Trophoblast cell (in vitro differentiated cells and primary cell): ENCODE data around the gene ACSL5.
A peak's percentile ranks its signal among the peaks of the same experiment; 100 is the strongest.
"Not testable (repeated sequence)": the region's sequence is repeated elsewhere in the genome, so short reads cannot be mapped to it uniquely, and the experiment has no call there.

Experiments
- DNase-seq, 2 donors: peaks; one replicate each; pipeline ENCODE4 v3.0.0-alpha.2; 2016
- H2AFZ ChIP-seq: 2 replicates; pipeline ENCODE4 v1.6.1; 2013; ENCODE audit warnings: low read length, moderate library complexity, mild to moderate bottlenecking; ENCODE audit not compliant: insufficient read depth, poor library complexity
- H2AK5ac ChIP-seq: 2 replicates; pipeline ENCODE4 v1.6.1; 2013; ENCODE audit warnings: mild to moderate bottlenecking, low read length
- H2BK120ac ChIP-seq: 2 replicates; pipeline ENCODE4 v1.6.1; 2013; ENCODE audit warnings: low read length, mild to moderate bottlenecking, moderate library complexity; ENCODE audit not compliant: insufficient read depth, poor library complexity
- H2BK12ac ChIP-seq: 2 replicates; pipeline ENCODE4 v1.6.1; 2013; ENCODE audit warnings: mild to moderate bottlenecking, low read length, moderate library complexity
- H2BK5ac ChIP-seq: 2 replicates; pipeline ENCODE4 v1.6.1; 2013; ENCODE audit warnings: low read length, low read depth, moderate library complexity, mild to moderate bottlenecking; ENCODE audit not compliant: poor library complexity
- H3K14ac ChIP-seq: 2 replicates; pipeline ENCODE4 v1.6.1; 2013; ENCODE audit warnings: mild to moderate bottlenecking, low read length
- H3K18ac ChIP-seq: 2 replicates; pipeline ENCODE4 v1.6.1; 2013; ENCODE audit warnings: mild to moderate bottlenecking, low read length
- H3K23ac ChIP-seq: 2 replicates; pipeline ENCODE4 v1.6.1; 2013; ENCODE audit warnings: low read length
- H3K27ac ChIP-seq: 2 replicates; pipeline ENCODE4 v1.5.1; 2013; ENCODE audit warnings: low read depth, mild to moderate bottlenecking, inconsistent platforms, low read length, moderate library complexity
- H3K27me3 ChIP-seq: 2 replicates; pipeline ENCODE4 v1.6.1; 2013; ENCODE audit warnings: inconsistent platforms, mild to moderate bottlenecking, low read length, moderate library complexity; ENCODE audit not compliant: insufficient read depth
- H3K36me3 ChIP-seq, 2 experiments: 1 replicate in 1 of 2; 2 replicates in 1 of 2; pipeline ENCODE4 v1.6.1; 2013; ENCODE audit warnings: low read length in 2 of 2, mild to moderate bottlenecking in 2 of 2, moderate library complexity in 1 of 2; ENCODE audit not compliant: insufficient read depth in 2 of 2, control insufficient read depth in 1 of 2
- H3K4ac ChIP-seq: 2 replicates; pipeline ENCODE4 v1.6.1; 2013; ENCODE audit warnings: low read depth, mild to moderate bottlenecking, low read length, moderate library complexity
- H3K4me1 ChIP-seq, 2 experiments: 1 replicate in 1 of 2; 2 replicates in 1 of 2; pipeline ENCODE4 v1.6.1; 2013; ENCODE audit warnings: low read length in 2 of 2, mild to moderate bottlenecking in 2 of 2, moderate library complexity in 1 of 2; ENCODE audit not compliant: insufficient read depth in 2 of 2, control insufficient read depth in 1 of 2
- H3K4me2 ChIP-seq: 2 replicates; pipeline ENCODE4 v1.6.1; 2013; ENCODE audit warnings: inconsistent platforms, mild to moderate bottlenecking, low read length, moderate library complexity
- H3K4me3 ChIP-seq: 2 replicates; pipeline ENCODE4 v1.5.1; 2013; ENCODE audit warnings: mild to moderate bottlenecking, low read depth, low read length, inconsistent platforms
- H3K79me1 ChIP-seq: one replicate; pipeline ENCODE4 v1.6.1; 2013; ENCODE audit warnings: low read length
- H3K79me2 ChIP-seq: 2 replicates; pipeline ENCODE4 v1.6.1; 2013; ENCODE audit warnings: low read length, mild to moderate bottlenecking; ENCODE audit not compliant: control insufficient read depth, insufficient read depth, poor library complexity
- H3K9ac ChIP-seq: 2 replicates; pipeline ENCODE4 v1.6.1; 2013; ENCODE audit warnings: mild to moderate bottlenecking, low read length
- H3K9me3 ChIP-seq: 2 replicates; pipeline ENCODE4 v1.6.1; 2013; ENCODE audit warnings: low read depth, mild to moderate bottlenecking, control low read depth, inconsistent platforms, low read length; ENCODE audit not compliant: insufficient read depth
- H4K12ac ChIP-seq: 2 replicates; pipeline ENCODE4 v1.6.1; 2013; ENCODE audit warnings: low read depth, mild to moderate bottlenecking, low read length, moderate library complexity
- H4K8ac ChIP-seq: 2 replicates; pipeline ENCODE4 v1.6.1; 2013; ENCODE audit warnings: low read depth, mild to moderate bottlenecking, low read length, moderate library complexity
- H4K91ac ChIP-seq: one replicate; pipeline ENCODE4 v1.6.1; 2013; ENCODE audit warnings: low read depth, mild to moderate bottlenecking, low read length, moderate library complexity
- WGBS: extraction: QIAGEN DNeasy Blood & Tissue Kit; methylation state at CpG from one replicate; pipeline ENCODE4 v1.1.7; 2013; ENCODE audit warnings: missing lambda C conversion rate; ENCODE audit not compliant: insufficient read length, insufficient coverage; ENCODE audit errors: extremely low coverage; 5-methylcytosine and 5-hydroxymethylcytosine counted together

The ACSL5 gene

DNA sequence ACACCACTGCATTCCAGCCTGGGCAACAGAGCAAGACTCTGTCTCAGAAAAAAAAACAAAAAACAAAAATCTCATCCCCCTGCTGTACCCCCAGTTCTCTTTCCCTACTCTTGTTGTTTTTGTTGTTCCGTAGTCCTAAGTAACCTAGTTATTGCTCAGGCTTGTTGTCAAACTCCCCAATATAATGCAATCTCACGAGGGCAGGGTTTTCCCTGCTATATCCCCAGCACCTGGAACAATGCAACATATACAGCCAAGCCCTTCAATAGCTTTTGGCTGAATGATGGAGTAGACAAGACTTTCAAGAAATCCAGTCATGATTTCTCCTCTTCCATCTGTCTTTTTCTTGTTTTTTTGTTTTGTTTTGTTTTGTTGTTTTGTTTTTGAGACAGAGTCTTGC is 10.2 kb downstream of the ACSL5 start:
- no peak overlapping the region for H3K23ac ChIP-seq
- no peak overlapping the region for H4K91ac ChIP-seq
- no peak overlapping the region for H3K4me2 ChIP-seq
- H3K9me3 ChIP-seq = no peaks in the 10 kb centered on the region
- H3K4me3 ChIP-seq = no peak overlapping the region
- H3K36me3 ChIP-seq = no peaks in the 10 kb centered on the region
- no peaks in the 10 kb centered on the region for H3K79me2 ChIP-seq
- no peak overlapping the region for H2AFZ ChIP-seq
- peaks cover 8% of the 10 kb centered on the region for H3K79me1 ChIP-seq
- H2BK5ac ChIP-seq = no peak overlapping the region
- no peak overlapping the region for H4K12ac ChIP-seq
- H3K4ac ChIP-seq = no peak overlapping the region
- H3K27me3 ChIP-seq = no peaks in the 10 kb centered on the region
- no peak overlapping the region for H2BK120ac ChIP-seq
- WGBS = no CpG with 5 or more reads among the region's 2 CpGs
- H2BK12ac ChIP-seq = peak overlapping the region; percentile 8
- no peak overlapping the region for H3K18ac ChIP-seq
- H4K8ac ChIP-seq = no peak overlapping the region
- no peak overlapping the region for H2AK5ac ChIP-seq
- no peak overlapping the region for H3K14ac ChIP-seq
- H3K9ac ChIP-seq = no peak overlapping the region
- DNase-seq = peak in 1 of 2 donors; percentile 56
- H3K4me1 ChIP-seq = peaks cover 7 to 15% of the 10 kb centered on the region in 2 experiments
- no peak overlapping the region for H3K27ac ChIP-seq

DNA sequence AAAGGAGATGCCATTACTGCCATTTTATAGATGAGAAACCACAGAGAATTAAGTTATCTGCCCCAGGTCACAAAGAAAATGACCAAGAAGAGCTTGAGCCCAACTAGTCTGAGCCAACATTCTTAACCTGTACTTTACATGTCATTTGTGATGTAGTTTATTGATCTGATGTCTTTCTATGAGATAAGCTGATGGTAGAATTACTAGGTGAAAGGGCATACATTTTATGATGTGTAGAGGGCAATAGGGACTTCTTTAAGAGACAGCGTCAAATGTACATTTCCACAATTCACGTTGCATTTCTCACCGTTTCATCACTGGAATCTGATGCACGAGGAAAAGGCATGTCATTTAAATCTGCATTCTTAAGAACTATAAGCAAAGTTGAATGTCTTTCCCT is 11.3 kb downstream of the ACSL5 start:
- no peaks in the 10 kb centered on the region for H3K9me3 ChIP-seq
- H3K18ac ChIP-seq = no peak overlapping the region
- peaks cover 14% of the 10 kb centered on the region in 2 experiments for H3K4me1 ChIP-seq
- H2AK5ac ChIP-seq = no peak overlapping the region
- H3K79me2 ChIP-seq = no peaks in the 10 kb centered on the region
- no peak overlapping the region for H3K14ac ChIP-seq
- H2BK5ac ChIP-seq = no peak overlapping the region
- no peak overlapping the region for H2BK12ac ChIP-seq
- no peaks in the 10 kb centered on the region for H3K36me3 ChIP-seq
- no peak overlapping the region for H3K4me2 ChIP-seq
- H3K4ac ChIP-seq = no peak overlapping the region
- no peak overlapping the region for H4K12ac ChIP-seq
- no CpG with 5 or more reads among the region's 4 CpGs for WGBS
- H3K27ac ChIP-seq = no peak overlapping the region
- H3K4me3 ChIP-seq = no peak overlapping the region
- peak; percentile 74 to 98 for DNase-seq
- H3K23ac ChIP-seq = no peak overlapping the region
- no peak overlapping the region for H4K8ac ChIP-seq
- no peak overlapping the region for H4K91ac ChIP-seq
- no peaks in the 10 kb centered on the region for H3K27me3 ChIP-seq
- no peak overlapping the region for H2AFZ ChIP-seq
- H3K9ac ChIP-seq = no peak overlapping the region
- no peak overlapping the region for H2BK120ac ChIP-seq
- H3K79me1 ChIP-seq = peaks cover 12% of the 10 kb centered on the region

DNA sequence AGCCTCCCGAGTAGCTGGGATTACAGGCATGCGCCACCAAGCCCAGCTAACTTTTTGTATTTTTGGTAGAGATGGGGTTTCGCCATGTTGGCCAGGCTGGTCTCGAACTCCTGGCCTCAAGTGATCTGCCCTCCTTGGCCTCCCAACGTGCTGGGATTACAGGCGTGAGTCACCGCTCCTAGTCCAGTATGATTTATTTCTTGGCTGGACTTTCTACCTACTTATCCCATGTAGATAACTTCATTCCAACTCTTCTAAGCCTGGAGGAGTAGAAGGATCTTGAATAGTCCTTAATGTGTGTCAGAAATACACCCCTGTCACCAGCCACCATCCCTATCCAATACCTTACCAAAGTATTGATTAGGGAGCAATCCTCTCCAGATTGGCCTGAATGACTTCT is 14.1 kb downstream of the ACSL5 start:
- not testable (repeated sequence) for H3K27me3 ChIP-seq, H3K9ac ChIP-seq, H3K4ac ChIP-seq, H2BK5ac ChIP-seq, H3K27ac ChIP-seq, H3K14ac ChIP-seq, H2AK5ac ChIP-seq, H4K8ac ChIP-seq, H4K12ac ChIP-seq, H4K91ac ChIP-seq, H3K23ac ChIP-seq, H3K79me1 ChIP-seq, H3K9me3 ChIP-seq, H3K4me2 ChIP-seq, H3K18ac ChIP-seq, H3K4me3 ChIP-seq, H2AFZ ChIP-seq, H2BK120ac ChIP-seq, H2BK12ac ChIP-seq, H3K79me2 ChIP-seq, H3K36me3 ChIP-seq
- WGBS = no CpG with 5 or more reads among the region's 7 CpGs
- peaks cover 6 to 12% of the 10 kb centered on the region in 2 experiments for H3K4me1 ChIP-seq
- peak in 1 of 2 donors; percentile 33 for DNase-seq

DNA sequence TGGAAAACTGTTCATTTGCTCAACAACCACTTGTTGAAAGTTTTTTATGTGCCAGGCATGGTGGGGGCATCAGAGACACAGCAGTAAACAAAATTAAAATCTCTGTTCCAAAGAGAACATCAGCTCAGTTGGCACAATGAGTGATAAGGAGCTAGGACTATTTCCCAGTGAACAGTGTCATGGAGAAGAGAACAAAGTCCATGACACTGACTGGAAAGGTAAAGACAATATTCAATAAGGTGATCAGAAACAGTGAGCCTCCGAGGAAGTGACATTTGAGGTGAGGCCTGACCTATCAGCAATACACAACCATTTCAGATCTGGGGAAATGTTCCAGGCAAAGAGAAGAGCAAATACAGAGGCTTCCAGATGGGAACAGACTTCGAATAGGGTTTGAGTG is 14.6 kb downstream of the ACSL5 start:
- no peak overlapping the region for H3K23ac ChIP-seq
- no peaks in the 10 kb centered on the region for H3K27me3 ChIP-seq
- H3K4me3 ChIP-seq = no peak overlapping the region
- H3K79me1 ChIP-seq = peaks cover 4% of the 10 kb centered on the region
- no peaks in the 10 kb centered on the region for H3K36me3 ChIP-seq
- H3K4me1 ChIP-seq = peaks cover 5 to 12% of the 10 kb centered on the region in 2 experiments
- H4K8ac ChIP-seq = no peak overlapping the region
- no peak overlapping the region for H2BK12ac ChIP-seq
- no peak overlapping the region for H2AFZ ChIP-seq
- no peak overlapping the region for H4K91ac ChIP-seq
- DNase-seq = no peak
- no peak overlapping the region for H2AK5ac ChIP-seq
- H3K79me2 ChIP-seq = no peaks in the 10 kb centered on the region
- WGBS = no CpG with 5 or more reads among the region's 2 CpGs
- H3K9ac ChIP-seq = no peak overlapping the region
- H3K4me2 ChIP-seq = no peak overlapping the region
- no peak overlapping the region for H3K4ac ChIP-seq
- no peak overlapping the region for H2BK5ac ChIP-seq
- H3K27ac ChIP-seq = no peak overlapping the region
- no peak overlapping the region for H2BK120ac ChIP-seq
- no peak overlapping the region for H3K14ac ChIP-seq
- H3K18ac ChIP-seq = no peak overlapping the region
- no peak overlapping the region for H4K12ac ChIP-seq
- no peaks in the 10 kb centered on the region for H3K9me3 ChIP-seq
